Fibroblast of peridontal ligament (primary cell): Measurements from ENCODE around the gene KRTAP10-2.

Source experiments
- DNase-seq: peaks from one replicate; pipeline ENCODE4 v3.0.0-alpha.2; 2010; ENCODE audit errors: extremely low read depth

KRTAP10-2 gene

GRCh38 chr21:44539991-44540666 lies 11.2 kb downstream of the KRTAP10-2 start, which contains the start of gene KRTAP10-1:
Gene KRTAP10-1, minus strand, starts transcription at chr21:44540195. Its CDS starts 45 bp downstream, at chr21:44540150.
- DNase-seq, result no peak

DNA sequence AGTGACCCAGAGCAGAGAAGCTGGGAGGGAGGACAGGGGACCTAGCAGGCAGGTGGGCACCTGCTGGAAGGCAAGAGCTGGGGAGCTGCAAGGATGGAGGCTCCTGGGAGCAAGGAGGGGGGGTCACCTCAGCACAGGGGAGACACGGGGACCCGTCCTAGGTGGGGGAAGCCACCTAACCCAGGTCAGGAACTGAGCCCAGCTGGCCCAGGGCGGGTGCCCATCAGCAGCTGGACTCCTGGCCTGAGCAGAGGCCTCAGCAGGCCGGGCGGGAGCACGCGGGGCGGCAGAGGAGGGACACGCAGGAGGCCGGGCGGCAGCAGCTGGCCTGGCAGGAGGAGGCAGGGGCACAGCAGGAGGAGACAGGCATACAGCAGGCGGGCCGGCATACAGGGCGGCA lies 12.3 kb downstream of the KRTAP10-2 start:
- DNase-seq, result no peak

- DNase-seq, result no peak
Measured at GRCh38 chr21:44537930-44538911, 13.1 kb downstream of the KRTAP10-2 start.

DNA sequence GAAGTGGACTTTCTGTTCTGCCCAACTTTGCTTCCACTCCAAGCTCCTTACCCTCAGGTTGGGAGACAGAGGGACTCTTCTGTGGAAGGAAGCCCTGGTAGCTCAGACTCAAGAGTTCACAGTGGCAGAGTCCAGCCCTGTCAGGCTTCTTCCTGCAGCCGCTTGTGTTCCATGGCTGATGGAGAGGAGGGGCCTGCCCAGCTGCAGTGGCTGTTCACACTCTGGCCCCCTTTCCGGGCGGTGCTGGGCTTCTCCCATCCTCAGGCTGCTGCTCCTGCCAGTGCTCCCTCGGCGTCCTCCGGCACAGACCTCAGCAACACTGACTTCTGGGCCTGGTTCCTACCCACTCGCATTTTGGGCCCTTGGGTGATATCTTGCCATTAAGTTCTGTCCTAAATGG lies 15.3 kb downstream of the KRTAP10-2 start:
- DNase-seq, result no peak

- no peak for DNase-seq
Measured at GRCh38 chr21:44534688-44535087, 16.6 kb downstream of the KRTAP10-2 start.

GRCh38 chr21:44533891-44534627 lies 17.2 kb downstream of the KRTAP10-2 start:
- no peak for DNase-seq

DNA sequence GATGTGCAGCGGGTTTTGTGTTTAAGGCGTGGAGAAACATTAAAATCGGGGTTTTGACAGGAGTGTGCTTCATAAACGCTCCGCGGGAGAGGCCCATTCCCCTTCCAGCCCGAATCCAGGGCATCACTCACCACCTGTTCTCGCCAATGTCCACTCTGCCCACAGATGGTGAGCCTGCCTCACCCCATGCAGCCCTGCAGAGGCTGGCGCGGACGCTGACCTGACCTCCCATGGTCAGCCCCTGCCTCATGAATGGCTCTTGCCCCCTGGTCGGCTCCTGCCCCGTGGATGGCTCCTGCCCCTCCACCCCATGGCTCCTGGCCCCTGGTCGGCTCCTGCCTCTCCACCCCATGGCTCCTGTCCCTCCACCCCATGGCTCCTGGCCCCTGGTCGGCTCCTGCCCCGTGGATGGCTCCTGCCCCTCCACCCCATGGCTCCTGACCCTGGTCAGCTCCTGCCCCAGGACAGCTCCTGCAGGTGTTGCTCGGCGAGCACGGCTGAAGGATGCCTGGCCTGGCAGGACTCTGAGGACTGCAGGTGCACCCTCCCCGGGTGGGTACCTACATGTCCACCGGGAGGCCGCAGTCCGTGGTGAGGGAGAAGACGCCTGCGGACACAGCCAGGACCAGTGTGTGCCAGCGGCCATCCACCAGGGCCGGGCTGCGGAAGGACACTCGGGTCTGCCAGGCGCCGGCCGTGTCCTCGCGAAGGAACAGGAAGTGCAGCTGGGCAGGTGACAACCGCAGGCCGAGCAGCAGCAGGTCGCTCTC lies 18.0 kb downstream of the KRTAP10-2 start:
- no peak for DNase-seq

DNA sequence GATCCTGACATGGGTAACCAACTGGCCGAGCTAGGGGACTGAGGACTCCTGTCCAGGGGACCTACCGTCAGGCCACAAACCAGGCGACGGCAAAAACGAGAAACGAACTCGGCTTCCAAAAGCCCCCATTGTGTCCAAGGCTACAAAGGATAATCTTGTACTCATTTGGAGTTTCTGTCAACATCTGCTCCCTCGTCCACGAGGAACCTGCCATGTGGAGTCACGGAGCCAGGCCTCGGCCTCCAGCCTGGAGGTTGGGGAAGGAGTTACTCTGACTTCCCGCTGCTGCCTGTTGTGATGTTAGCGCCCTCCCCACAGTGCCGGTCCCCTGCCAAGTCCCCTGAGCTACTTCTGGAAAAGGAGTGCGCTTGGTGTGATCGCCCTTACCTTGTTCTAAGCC lies 18.6 kb downstream of the KRTAP10-2 start:
- DNase-seq, result no peak

DNA sequence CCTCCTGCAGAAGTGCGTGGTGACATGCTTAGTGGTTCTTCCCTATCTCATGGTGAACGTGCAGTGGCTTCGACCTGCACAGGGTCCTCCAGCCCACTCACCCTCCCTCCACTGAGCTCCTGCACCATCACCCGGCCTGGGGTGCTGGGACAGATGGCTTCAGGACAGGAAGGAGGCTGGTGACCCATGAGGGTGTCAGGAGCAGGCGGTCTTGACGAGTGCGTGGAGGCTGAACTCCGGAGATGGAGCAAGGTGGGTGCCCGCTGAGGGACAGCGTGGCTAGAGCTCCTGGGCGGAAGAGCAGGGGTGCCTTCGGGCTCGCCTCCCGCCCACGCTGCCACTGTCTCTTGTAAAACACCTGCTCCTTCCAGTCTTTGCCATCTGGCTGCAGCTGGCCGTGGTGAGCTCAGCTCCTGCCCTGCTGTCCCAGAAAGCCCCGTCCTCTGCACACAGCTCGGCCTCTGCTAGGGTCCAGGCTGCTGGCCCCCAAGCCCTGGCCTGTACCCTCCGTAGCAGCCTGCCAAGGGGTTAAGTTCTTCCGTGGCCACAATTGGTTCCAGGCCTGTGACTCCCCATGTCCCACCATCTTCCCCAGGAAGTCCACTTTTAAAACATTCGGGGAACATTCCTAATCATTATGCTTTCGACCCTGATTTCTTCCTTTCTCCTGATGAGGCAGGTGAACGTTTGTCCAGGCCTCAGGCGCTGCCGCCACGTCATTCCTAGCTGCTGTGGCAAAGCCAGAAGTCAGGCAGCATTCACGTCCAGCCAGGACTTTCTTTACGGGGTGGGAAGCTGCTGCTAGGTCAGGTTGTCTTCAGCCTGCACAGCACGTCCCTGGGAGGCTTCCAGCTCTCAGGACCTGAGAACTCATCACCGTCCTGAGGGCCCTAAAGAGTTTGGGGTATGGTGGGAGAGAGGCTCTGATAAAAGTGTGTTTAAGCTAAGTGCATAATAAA lies 19.4 kb downstream of the KRTAP10-2 start:
- DNase-seq, result no peak

- no peak for DNase-seq
Measured at GRCh38 chr21:44530903-44531605, 20.3 kb downstream of the KRTAP10-2 start.

GRCh38 chr21:44530221-44530902 lies 20.9 kb downstream of the KRTAP10-2 start:
- DNase-seq, result no peak

DNA sequence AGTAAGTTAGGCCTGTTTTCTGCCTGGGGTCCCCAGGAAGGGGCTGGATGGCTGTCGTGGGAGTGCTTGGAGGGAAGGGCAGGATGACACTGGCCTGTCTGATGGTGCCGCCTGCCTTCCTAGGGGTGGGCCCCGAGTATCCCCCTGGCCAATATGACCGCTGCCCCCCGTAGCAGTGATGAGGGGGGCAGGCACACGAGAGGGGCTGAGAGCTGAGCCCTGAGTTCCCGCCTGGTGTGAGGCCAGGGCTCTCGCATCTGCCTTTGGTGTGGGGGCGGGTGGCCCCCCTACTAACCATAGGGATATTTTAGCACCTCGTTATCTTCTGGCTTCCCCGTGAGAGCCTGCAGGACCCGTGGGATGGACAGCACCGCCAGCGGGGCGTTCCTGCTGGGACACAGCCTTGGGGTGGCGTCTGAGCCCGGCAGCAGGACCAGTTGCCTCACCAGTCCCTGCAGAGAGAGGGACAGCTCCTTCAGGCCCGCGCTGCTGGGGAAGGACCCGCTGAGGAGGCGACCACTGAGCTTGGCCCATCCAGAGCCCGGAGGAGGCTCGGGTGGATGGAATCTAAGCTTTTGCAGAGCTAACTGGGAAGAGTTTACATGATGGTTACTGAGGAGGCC lies 21.7 kb downstream of the KRTAP10-2 start:
- DNase-seq, result no peak

DNA sequence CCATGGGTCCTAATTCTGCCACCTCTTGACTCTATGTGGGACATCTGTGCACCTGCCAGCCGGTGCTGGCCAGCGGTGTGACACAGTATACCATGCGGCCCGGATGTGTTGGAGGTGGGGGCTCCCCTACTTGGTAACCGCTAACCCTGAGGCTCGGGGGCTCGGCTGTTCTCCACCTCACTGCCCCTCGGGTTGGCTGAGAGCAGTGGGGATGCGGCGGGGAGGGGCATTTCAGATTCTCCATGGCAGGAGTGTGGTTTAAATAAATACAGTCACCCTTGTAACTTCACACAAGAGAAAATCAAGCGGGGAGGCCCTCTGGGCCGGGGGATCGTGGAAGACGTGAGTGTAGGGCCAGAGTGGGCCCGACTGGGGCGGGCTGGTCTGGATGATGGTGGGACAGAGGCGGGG lies 22.3 kb downstream of the KRTAP10-2 start:
- DNase-seq, result no peak

DNA sequence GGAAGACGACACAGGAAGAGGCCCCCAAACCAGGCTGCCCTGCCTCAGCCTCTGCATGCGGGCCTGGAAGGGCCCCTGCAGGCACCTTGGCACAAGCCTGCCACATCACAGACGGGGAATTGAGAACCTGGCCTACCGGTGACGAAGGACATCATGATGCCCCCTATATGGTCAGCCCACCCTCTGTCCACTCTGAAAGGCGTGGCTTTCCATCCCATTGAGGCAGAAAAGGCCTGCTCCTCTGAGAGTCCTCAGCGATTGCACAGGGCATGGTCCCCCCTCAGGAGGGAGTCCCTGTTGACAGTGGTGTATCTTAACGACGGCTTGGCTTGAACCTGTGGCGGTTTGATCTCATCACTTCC lies 22.7 kb downstream of the KRTAP10-2 start:
- DNase-seq, result no peak

GRCh38 chr21:44527983-44528633 lies 23.2 kb downstream of the KRTAP10-2 start:
- DNase-seq, result no peak

GRCh38 chr21:44527156-44527982 lies 23.9 kb downstream of the KRTAP10-2 start:
- no peak for DNase-seq
